Measurements from ENCODE around the gene NF2.
A peak's percentile ranks its signal among the peaks of the same experiment; 100 is the strongest.

Gene NF2

GRCh38 chr22:29632672-29633071 is 29.2 kb downstream of the NF2 start:
- no peak for DNase-seq

GRCh38 chr22:29633514-29634312 is 30.3 kb downstream of the NF2 start:
- no peak for DNase-seq

GRCh38 chr22:29634847-29635246 is 31.4 kb downstream of the NF2 start:
- DNase-seq = no peak

- DNase-seq = peak; percentile 69
These were observed 32.4 kb downstream of the NF2 start for GRCh38 chr22:29635734-29636357.

GRCh38 chr22:29636751-29637150 is 33.3 kb downstream of the NF2 start:
- DNase-seq = no peak

GRCh38 chr22:29637181-29637580 is 33.7 kb downstream of the NF2 start:
- DNase-seq = no peak

- no peak for DNase-seq
These were observed 35.2 kb downstream of the NF2 start for GRCh38 chr22:29638678-29639077.

- no peak for DNase-seq
These were observed 35.7 kb downstream of the NF2 start for GRCh38 chr22:29639096-29639495.

GRCh38 chr22:29641042-29641699 is 37.7 kb downstream of the NF2 start:
- DNase-seq = no peak

GRCh38 chr22:29641700-29642330 is 38.4 kb downstream of the NF2 start:
- no peak for DNase-seq

GRCh38 chr22:29642694-29643093 is 39.3 kb downstream of the NF2 start:
- no peak for DNase-seq

- no peak for DNase-seq
These were observed 44.7 kb downstream of the NF2 start for GRCh38 chr22:29647954-29648737.

- DNase-seq = no peak
These were observed 46.9 kb downstream of the NF2 start for GRCh38 chr22:29650370-29650769.

- DNase-seq = no peak
These were observed 48.2 kb downstream of the NF2 start for GRCh38 chr22:29651652-29652051.

GRCh38 chr22:29654420-29654819 is 51.0 kb downstream of the NF2 start:
- no peak for DNase-seq

GRCh38 chr22:29654882-29655281 is 51.4 kb downstream of the NF2 start:
- DNase-seq = no peak

GRCh38 chr22:29658176-29658575 is 54.7 kb downstream of the NF2 start:
- no peak for DNase-seq

- no peak for DNase-seq
These were observed 56.6 kb downstream of the NF2 start for GRCh38 chr22:29660021-29660420.

- no peak for DNase-seq
These were observed 57.9 kb downstream of the NF2 start for GRCh38 chr22:29661336-29661735.

GRCh38 chr22:29663180-29663821 is 59.9 kb downstream of the NF2 start:
- peak; percentile 66 for DNase-seq

- DNase-seq = no peak
These were observed 62.1 kb downstream of the NF2 start for GRCh38 chr22:29665486-29665885.

- DNase-seq = no peak
These were observed 65.2 kb downstream of the NF2 start for GRCh38 chr22:29668673-29669072.

All from eye (tissue), 1 donor.